ENCODE data around the gene MYO9A.

The MYO9A gene

GRCh38 chr15:71800835-71801745, 316.9 kb downstream of the MYO9A start:
- H3K4me1 ChIP-seq (ENCODE audit: control insufficient read depth, insufficient read depth, low read length, unreplicated experiment): peaks cover under 1% of the 10 kb centered on the region
- no peaks in the 10 kb centered on the region for H3K27me3 ChIP-seq (ENCODE audit: insufficient read depth, low read length)
- H3K36me3 ChIP-seq (ENCODE audit: insufficient read depth, low read length): no peaks in the 10 kb centered on the region
- no peak overlapping the region for H3K4me3 ChIP-seq (ENCODE audit: low read depth, low read length)
- no peaks in the 10 kb centered on the region for H3K79me2 ChIP-seq (ENCODE audit: control insufficient read depth, insufficient read depth, low read length, unreplicated experiment)
- no peak overlapping the region for H2AFZ ChIP-seq (ENCODE audit: low read length, unreplicated experiment)
- H3K27ac ChIP-seq (ENCODE audit: low read depth, low read length): no peak overlapping the region

GRCh38 chr15:71800190-71800589, 317.8 kb downstream of the MYO9A start:
- H3K4me3 ChIP-seq (ENCODE audit: low read depth, low read length): no peak overlapping the region
- H3K27me3 ChIP-seq (ENCODE audit: insufficient read depth, low read length): no peaks in the 10 kb centered on the region
- no peaks in the 10 kb centered on the region for H3K36me3 ChIP-seq (ENCODE audit: insufficient read depth, low read length)
- no peaks in the 10 kb centered on the region for H3K4me1 ChIP-seq (ENCODE audit: control insufficient read depth, insufficient read depth, low read length, unreplicated experiment)
- no peak overlapping the region for H3K27ac ChIP-seq (ENCODE audit: low read depth, low read length)
- no peak overlapping the region for H2AFZ ChIP-seq (ENCODE audit: low read length, unreplicated experiment)
- H3K79me2 ChIP-seq (ENCODE audit: control insufficient read depth, insufficient read depth, low read length, unreplicated experiment): no peaks in the 10 kb centered on the region

- no peaks in the 10 kb centered on the region for H3K27me3 ChIP-seq (ENCODE audit: insufficient read depth, low read length)
- H3K27ac ChIP-seq (ENCODE audit: low read depth, low read length): no peak overlapping the region
- no peak overlapping the region for H3K4me3 ChIP-seq (ENCODE audit: low read depth, low read length)
- H3K4me1 ChIP-seq (ENCODE audit: control insufficient read depth, insufficient read depth, low read length, unreplicated experiment): no peaks in the 10 kb centered on the region
- no peaks in the 10 kb centered on the region for H3K79me2 ChIP-seq (ENCODE audit: control insufficient read depth, insufficient read depth, low read length, unreplicated experiment)
- H2AFZ ChIP-seq (ENCODE audit: low read length, unreplicated experiment): no peak overlapping the region
- no peaks in the 10 kb centered on the region for H3K36me3 ChIP-seq (ENCODE audit: insufficient read depth, low read length)
Observed at GRCh38 chr15:71798641-71799040, 319.3 kb downstream of the MYO9A start.

GRCh38 chr15:71792521-71792920, 325.4 kb downstream of the MYO9A start:
- Histone ChIP-seq H3K27me3 (ENCODE audit: insufficient read depth, low read length) (no peaks in the 10 kb centered on the region), H3K79me2 (ENCODE audit: control insufficient read depth, insufficient read depth, low read length, unreplicated experiment) (no peaks in the 10 kb centered on the region), H2AFZ (ENCODE audit: low read length, unreplicated experiment) (no peak overlapping the region), H3K4me3 (ENCODE audit: low read depth, low read length) (no peak overlapping the region), H3K36me3 (ENCODE audit: insufficient read depth, low read length) (no peaks in the 10 kb centered on the region), H3K27ac (ENCODE audit: low read depth, low read length) (no peak overlapping the region), H3K4me1 (ENCODE audit: control insufficient read depth, insufficient read depth, low read length, unreplicated experiment) (peaks cover 26% of the 10 kb centered on the region)

- H3K36me3 ChIP-seq (ENCODE audit: insufficient read depth, low read length): no peaks in the 10 kb centered on the region
- H3K79me2 ChIP-seq (ENCODE audit: control insufficient read depth, insufficient read depth, low read length, unreplicated experiment): no peaks in the 10 kb centered on the region
- no peaks in the 10 kb centered on the region for H3K27me3 ChIP-seq (ENCODE audit: insufficient read depth, low read length)
- H3K4me3 ChIP-seq (ENCODE audit: low read depth, low read length): no peak overlapping the region
- peaks cover 26% of the 10 kb centered on the region for H3K4me1 ChIP-seq (ENCODE audit: control insufficient read depth, insufficient read depth, low read length, unreplicated experiment)
- no peak overlapping the region for H2AFZ ChIP-seq (ENCODE audit: low read length, unreplicated experiment)
- H3K27ac ChIP-seq (ENCODE audit: low read depth, low read length): no peak overlapping the region
Observed at GRCh38 chr15:71791975-71792374, 326.0 kb downstream of the MYO9A start.

- Histone ChIP-seq H3K27ac (ENCODE audit: low read depth, low read length) (no peak overlapping the region; the same call in 1 of the 2 replicates), H3K79me2 (ENCODE audit: control insufficient read depth, insufficient read depth, low read length, unreplicated experiment) (no peaks in the 10 kb centered on the region), H3K4me3 (ENCODE audit: low read depth, low read length) (no peak overlapping the region)
Observed at GRCh38 chr15:71790081-71790480, 327.9 kb downstream of the MYO9A start.

GRCh38 chr15:71789616-71790015, 328.3 kb downstream of the MYO9A start:
- no peak overlapping the region for H3K4me3 ChIP-seq (ENCODE audit: low read depth, low read length)
- H3K79me2 ChIP-seq (ENCODE audit: control insufficient read depth, insufficient read depth, low read length, unreplicated experiment): no peaks in the 10 kb centered on the region
- H3K4me1 ChIP-seq (ENCODE audit: control insufficient read depth, insufficient read depth, low read length, unreplicated experiment): peaks cover 26% of the 10 kb centered on the region
- no peak overlapping the region for H2AFZ ChIP-seq (ENCODE audit: low read length, unreplicated experiment)
- H3K27ac ChIP-seq (ENCODE audit: low read depth, low read length): no peak overlapping the region
- no peaks in the 10 kb centered on the region for H3K36me3 ChIP-seq (ENCODE audit: insufficient read depth, low read length)
- H3K27me3 ChIP-seq (ENCODE audit: insufficient read depth, low read length): no peaks in the 10 kb centered on the region

More at GRCh38 chr15:71790081-71790480, 327.9 kb downstream of the MYO9A start:
- no peak overlapping the region for H2AFZ ChIP-seq (ENCODE audit: low read length, unreplicated experiment)
- H3K4me1 ChIP-seq (ENCODE audit: control insufficient read depth, insufficient read depth, low read length, unreplicated experiment): peaks cover 26% of the 10 kb centered on the region
- no peaks in the 10 kb centered on the region for H3K36me3 ChIP-seq (ENCODE audit: insufficient read depth, low read length)
- H3K27me3 ChIP-seq (ENCODE audit: insufficient read depth, low read length): no peaks in the 10 kb centered on the region

GRCh38 chr15:71788646-71789579, 329.0 kb downstream of the MYO9A start:
- Histone ChIP-seq H3K4me1 (ENCODE audit: control insufficient read depth, insufficient read depth, low read length, unreplicated experiment) (peaks cover 26% of the 10 kb centered on the region), H3K27me3 (ENCODE audit: insufficient read depth, low read length) (no peaks in the 10 kb centered on the region), H3K36me3 (ENCODE audit: insufficient read depth, low read length) (no peaks in the 10 kb centered on the region)

GRCh38 chr15:71786673-71787072, 331.3 kb downstream of the MYO9A start:
- Histone ChIP-seq H3K27me3 (ENCODE audit: insufficient read depth, low read length) (no peaks in the 10 kb centered on the region), H2AFZ (ENCODE audit: low read length, unreplicated experiment) (no peak overlapping the region), H3K4me3 (ENCODE audit: low read depth, low read length) (no peak overlapping the region), H3K27ac (ENCODE audit: low read depth, low read length) (no peak overlapping the region), H3K79me2 (ENCODE audit: control insufficient read depth, insufficient read depth, low read length, unreplicated experiment) (no peaks in the 10 kb centered on the region), H3K36me3 (ENCODE audit: insufficient read depth, low read length) (no peaks in the 10 kb centered on the region), H3K4me1 (ENCODE audit: control insufficient read depth, insufficient read depth, low read length, unreplicated experiment) (peaks cover 16% of the 10 kb centered on the region)

More at GRCh38 chr15:71788646-71789579, 329.0 kb downstream of the MYO9A start:
- no peak overlapping the region for H2AFZ ChIP-seq (ENCODE audit: low read length, unreplicated experiment)
- no peak overlapping the region for H3K27ac ChIP-seq (ENCODE audit: low read depth, low read length)
- H3K79me2 ChIP-seq (ENCODE audit: control insufficient read depth, insufficient read depth, low read length, unreplicated experiment): no peaks in the 10 kb centered on the region
- H3K4me3 ChIP-seq (ENCODE audit: low read depth, low read length): no peak overlapping the region

- H3K36me3 ChIP-seq (ENCODE audit: insufficient read depth, low read length): no peaks in the 10 kb centered on the region
- H3K4me3 ChIP-seq (ENCODE audit: low read depth, low read length): no peak overlapping the region
- peaks cover 17% of the 10 kb centered on the region for H3K4me1 ChIP-seq (ENCODE audit: control insufficient read depth, insufficient read depth, low read length, unreplicated experiment)
- H3K27ac ChIP-seq (ENCODE audit: low read depth, low read length): no peak overlapping the region
- H3K79me2 ChIP-seq (ENCODE audit: control insufficient read depth, insufficient read depth, low read length, unreplicated experiment): no peaks in the 10 kb centered on the region
- H3K27me3 ChIP-seq (ENCODE audit: insufficient read depth, low read length): no peaks in the 10 kb centered on the region
- H2AFZ ChIP-seq (ENCODE audit: low read length, unreplicated experiment): no peak overlapping the region
Observed at GRCh38 chr15:71785996-71786395, 332.0 kb downstream of the MYO9A start.
